Gastroesophageal sphincter (tissue), 3 donors: ENCODE results near the gene C14orf180.

ENCODE experiments used
- POLR2AphosphoS5 ChIP-seq: sonication (generic); formaldehyde crosslinking; IDR thresholded peaks from one replicate; pipeline ENCODE4 v1.6.1; 2017; ENCODE audit warnings: antibody characterized with exemption
- TF ChIP-seq, protein P1 (sequence below), 4 experiments: fragments of 200-600 bp in 2 of 4; fragments of 450-650 bp in 2 of 4; sonication (generic) in 1 of 4; IDR thresholded peaks; one replicate each; pipeline ENCODE4 v1.5.1; 2017 to 2019; ENCODE audit warnings: antibody characterized with exemption in 4 of 4, mild to moderate bottlenecking in 2 of 4, moderate library complexity in 2 of 4

DNA sequence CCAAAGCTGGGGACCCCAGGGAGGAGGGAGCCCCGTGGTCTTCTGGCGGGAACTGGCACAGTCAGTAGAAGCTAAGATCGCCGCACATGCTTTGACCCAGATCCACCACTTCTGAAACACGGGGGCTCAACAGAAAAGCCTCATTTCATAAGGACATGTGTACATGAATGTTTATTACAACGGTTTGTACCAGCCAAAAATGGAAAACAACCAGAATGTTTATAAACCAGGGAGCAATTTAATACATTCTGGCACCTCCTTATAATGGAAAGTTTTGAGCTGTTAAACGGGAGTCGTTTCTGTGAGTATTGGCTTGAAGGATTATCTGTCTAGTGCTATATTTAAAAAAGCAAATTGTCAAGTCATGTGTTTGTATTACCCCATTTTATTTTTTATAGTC, 32.3 kb downstream of the C14orf180 start:
- TF ChIP-seq, protein P1, sequence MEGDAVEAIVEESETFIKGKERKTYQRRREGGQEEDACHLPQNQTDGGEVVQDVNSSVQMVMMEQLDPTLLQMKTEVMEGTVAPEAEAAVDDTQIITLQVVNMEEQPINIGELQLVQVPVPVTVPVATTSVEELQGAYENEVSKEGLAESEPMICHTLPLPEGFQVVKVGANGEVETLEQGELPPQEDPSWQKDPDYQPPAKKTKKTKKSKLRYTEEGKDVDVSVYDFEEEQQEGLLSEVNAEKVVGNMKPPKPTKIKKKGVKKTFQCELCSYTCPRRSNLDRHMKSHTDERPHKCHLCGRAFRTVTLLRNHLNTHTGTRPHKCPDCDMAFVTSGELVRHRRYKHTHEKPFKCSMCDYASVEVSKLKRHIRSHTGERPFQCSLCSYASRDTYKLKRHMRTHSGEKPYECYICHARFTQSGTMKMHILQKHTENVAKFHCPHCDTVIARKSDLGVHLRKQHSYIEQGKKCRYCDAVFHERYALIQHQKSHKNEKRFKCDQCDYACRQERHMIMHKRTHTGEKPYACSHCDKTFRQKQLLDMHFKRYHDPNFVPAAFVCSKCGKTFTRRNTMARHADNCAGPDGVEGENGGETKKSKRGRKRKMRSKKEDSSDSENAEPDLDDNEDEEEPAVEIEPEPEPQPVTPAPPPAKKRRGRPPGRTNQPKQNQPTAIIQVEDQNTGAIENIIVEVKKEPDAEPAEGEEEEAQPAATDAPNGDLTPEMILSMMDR (IDR thresholded peaks at IDR 0.05): no peak
- TF ChIP-seq POLR2AphosphoS5: no peak
